ENCODE data around the gene CHST3. TPM values are rescaled to one million over a fixed set of nuclear protein-coding genes. Genes with fewer than 3 reads are reported as not detected.

CHST3 gene
- total and polyA plus RNA-seq, 9 of the 15 experiments (the other 6 are each of a cell fraction or from before 2014, with no cell fraction given): 0.01 to 1.3 (median 0.15) TPM

- peak; percentile 58 for TF ChIP-seq ZBTB40 (IDR thresholded peaks at IDR 0.05)
- TF ChIP-seq ZBTB40 (CRISPR knock-in tag; IDR thresholded peaks at IDR 0.05): no peak
- no peak for TF ChIP-seq UBTF (IDR thresholded peaks at IDR 0.05; ENCODE audit: borderline replicate concordance in 1 of 2, low read depth in 2 of 2, low read length in 2 of 2)
- TF ChIP-seq JUND (IDR thresholded peaks at IDR 0.05; ENCODE audit: borderline replicate concordance, low read depth, low read length): 0 out of 2 replicates have a peak, but pooled peaks have one; percentile 33
- peak; percentile 16; the same call in 1 of the 3 replicates for TF ChIP-seq JUND (tag; IDR thresholded peaks at IDR 0.05; ENCODE audit: borderline replicate concordance, low read depth, low read length)
- no peak for TF ChIP-seq SMARCA4 (IDR thresholded peaks at IDR 0.05)
- TF ChIP-seq ZBTB1 (CRISPR knock-in tag; IDR thresholded peaks at IDR 0.05; ENCODE audit: borderline replicate concordance, low read depth): no peak
- 0 out of 2 replicates have a peak, but pooled peaks have one; percentile 22 for TF ChIP-seq EGR1 (conservative IDR thresholded peaks at IDR 0.05)
- no peak for TF ChIP-seq E2F4 (CRISPR knock-in tag; IDR thresholded peaks at IDR 0.05; ENCODE audit: low read depth)
- no peak for TF ChIP-seq JUNB (CRISPR knock-in tag; conservative IDR thresholded peaks at IDR 0.05)
- TF ChIP-seq HOXB6 (CRISPR knock-in tag; IDR thresholded peaks at IDR 0.05; ENCODE audit: borderline replicate concordance): no peak
Observed at GRCh38 chr10:72058989-72059842, 95.0 kb downstream of the CHST3 start (continued).

All from K562 (cell line).